IMR-90 (cell line): ENCODE measurements around the gene ERCC4.

Source experiments
- CHD1 ChIP-seq: IDR thresholded peaks from 2 replicates; pipeline ENCODE4 v1.6.1; 2012; ENCODE audit warnings: low read depth, low read length, improper control_type of control experiment
- MAZ ChIP-seq: IDR thresholded peaks from 2 replicates; pipeline ENCODE4 v1.6.1; 2012; ENCODE audit warnings: low read depth, mild to moderate bottlenecking, low read length, improper control_type of control experiment, moderate library complexity, borderline replicate concordance
- MXI1 ChIP-seq: IDR thresholded peaks from 2 replicates; pipeline ENCODE4 v1.6.1; 2012; ENCODE audit warnings: low read depth, mild to moderate bottlenecking, low read length, moderate library complexity, borderline replicate concordance
- POLR2A ChIP-seq: IDR thresholded peaks from 2 replicates; pipeline ENCODE4 v1.6.1; 2012; ENCODE audit warnings: mild to moderate bottlenecking, low read depth, low read length
- RAD21 ChIP-seq: IDR thresholded peaks from 2 replicates; pipeline ENCODE4 v1.6.1; 2012; ENCODE audit warnings: low read length, improper control_type of control experiment
- TF ChIP-seq, protein P1 (sequence below): conservative IDR thresholded peaks from 2 replicates; pipeline ENCODE4 v1.5.1; 2012; ENCODE audit warnings: mild to moderate bottlenecking, low read depth, low read length, improper control_type of control experiment

DNA sequence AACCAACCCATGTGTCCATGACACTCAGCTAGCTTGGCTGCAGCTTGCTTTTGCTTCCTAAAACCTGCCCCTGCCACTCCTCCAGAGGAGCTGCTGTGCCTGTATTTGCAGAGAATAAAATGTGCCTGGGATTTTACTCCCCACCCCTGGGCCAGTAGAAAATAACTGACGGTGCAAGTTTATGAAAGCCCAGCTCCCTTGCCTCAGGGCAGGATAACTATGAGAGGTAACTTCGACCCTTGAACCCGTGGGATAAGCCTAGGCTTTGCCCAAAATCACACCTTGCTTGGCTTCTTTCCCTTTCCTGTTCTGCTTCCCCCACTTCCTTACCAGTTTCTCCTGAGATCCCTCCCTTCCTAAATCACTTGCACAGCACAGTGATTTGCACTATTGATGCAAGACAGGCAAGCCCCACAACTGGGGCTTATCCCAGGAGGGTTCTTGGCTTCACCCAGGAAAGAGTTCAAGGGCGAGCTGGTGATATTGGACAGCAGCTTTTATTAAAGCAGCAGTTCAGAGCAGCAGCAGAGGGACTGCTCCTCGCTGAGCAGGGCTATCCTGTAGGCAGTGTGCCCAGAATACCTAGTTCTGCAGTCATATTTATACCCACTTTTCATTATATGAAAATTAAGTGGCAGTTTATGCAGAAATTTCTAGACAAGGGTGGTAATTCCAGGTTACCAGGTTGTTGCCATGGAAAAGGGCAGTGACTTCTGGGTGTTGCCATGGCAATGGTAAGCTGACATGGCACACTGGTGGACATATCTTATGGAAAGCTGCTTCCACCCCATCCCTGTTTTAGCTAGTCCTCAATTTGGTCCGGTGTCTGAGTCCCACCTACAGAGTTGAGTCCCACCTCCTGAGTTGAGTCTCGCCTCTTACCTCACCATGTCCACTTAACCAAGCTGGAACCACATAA lies 6.3 kb upstream of the ERCC4 start:
- TF ChIP-seq, protein P1, sequence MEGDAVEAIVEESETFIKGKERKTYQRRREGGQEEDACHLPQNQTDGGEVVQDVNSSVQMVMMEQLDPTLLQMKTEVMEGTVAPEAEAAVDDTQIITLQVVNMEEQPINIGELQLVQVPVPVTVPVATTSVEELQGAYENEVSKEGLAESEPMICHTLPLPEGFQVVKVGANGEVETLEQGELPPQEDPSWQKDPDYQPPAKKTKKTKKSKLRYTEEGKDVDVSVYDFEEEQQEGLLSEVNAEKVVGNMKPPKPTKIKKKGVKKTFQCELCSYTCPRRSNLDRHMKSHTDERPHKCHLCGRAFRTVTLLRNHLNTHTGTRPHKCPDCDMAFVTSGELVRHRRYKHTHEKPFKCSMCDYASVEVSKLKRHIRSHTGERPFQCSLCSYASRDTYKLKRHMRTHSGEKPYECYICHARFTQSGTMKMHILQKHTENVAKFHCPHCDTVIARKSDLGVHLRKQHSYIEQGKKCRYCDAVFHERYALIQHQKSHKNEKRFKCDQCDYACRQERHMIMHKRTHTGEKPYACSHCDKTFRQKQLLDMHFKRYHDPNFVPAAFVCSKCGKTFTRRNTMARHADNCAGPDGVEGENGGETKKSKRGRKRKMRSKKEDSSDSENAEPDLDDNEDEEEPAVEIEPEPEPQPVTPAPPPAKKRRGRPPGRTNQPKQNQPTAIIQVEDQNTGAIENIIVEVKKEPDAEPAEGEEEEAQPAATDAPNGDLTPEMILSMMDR: no peak
- TF ChIP-seq RAD21 (no peak), POLR2A (no peak), MAZ (no peak), MXI1 (no peak), CHD1 (no peak)
